Activated CD8-positive, alpha-beta memory T cell treated with anti-CD3 and anti-CD28 coated beads for 36 hours (primary cell): ENCODE data around the gene SH2B2. TPM values are rescaled to one million over a fixed set of nuclear protein-coding genes. Genes with fewer than 3 reads are reported as not detected.

Experiments
- CTCF ChIA-PET: fragments of 350-600 bp; sonication (Branson Sonifier 250); formaldehyde crosslinking; loops from one replicate; lab custom pipeline; 2021; ENCODE audit warnings: antibody characterized with exemption; lab: Charles Lee
- POLR2A ChIA-PET: fragments of 350-600 bp; sonication (Branson Sonifier 250); formaldehyde crosslinking; loops from one replicate; lab custom pipeline; 2021; ENCODE audit warnings: antibody characterized with exemption; lab: Charles Lee
- total RNA-seq, 2 experiments: library from RNA; stranded (reverse); gene quantifications; one replicate each; pipeline ENCODE4 v1.2.3, GENCODE V29; 2021

Gene SH2B2
- total RNA-seq, 2 experiments from 2014 or later = 2.2 to 2.5 TPM

DNA sequence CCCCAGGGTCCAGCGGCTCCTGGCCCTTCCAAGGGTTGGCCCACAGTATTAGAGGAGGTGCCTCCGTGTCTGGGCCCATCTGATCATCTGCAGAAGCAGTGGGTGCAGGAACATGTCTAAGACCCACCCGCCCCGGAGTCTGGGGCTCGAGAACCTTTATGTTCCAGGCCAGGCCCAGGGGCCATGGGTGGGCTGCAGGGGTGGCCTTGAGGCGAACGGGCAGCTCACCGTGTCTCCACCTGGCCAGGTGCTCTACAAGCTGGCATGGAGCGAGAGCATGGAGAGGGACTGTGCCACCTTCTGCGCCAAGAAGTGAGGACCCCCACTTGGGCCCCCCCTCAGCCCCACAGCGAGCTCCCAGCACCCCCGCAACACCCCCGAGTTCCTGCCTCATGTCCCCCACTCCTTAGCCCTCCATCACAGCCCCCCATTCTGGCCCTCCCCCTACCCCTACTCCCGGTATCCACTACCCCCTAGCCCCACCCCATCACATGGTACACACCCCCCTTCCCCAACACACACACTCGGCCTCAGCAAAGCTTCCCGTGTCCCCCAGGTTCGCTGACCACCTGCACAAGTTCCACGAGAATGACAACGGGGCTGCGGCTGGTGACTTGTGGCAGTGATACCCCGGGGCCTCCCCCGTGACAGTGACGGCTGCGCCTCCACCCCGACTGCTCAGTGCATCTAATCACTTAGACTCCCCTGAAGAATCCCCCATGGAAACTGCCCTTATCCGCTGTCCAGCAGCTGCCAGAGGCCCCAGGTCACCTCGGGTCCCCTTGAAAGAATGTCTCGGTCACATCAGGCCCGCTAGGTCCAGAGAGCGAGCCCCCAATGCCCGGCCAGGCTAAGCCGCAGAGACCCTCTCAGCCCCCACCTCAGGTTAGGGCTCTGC lies 4.0 kb upstream of the SH2B2 start:
- ChIA-PET CTCF (interaction anchor here (0.6 to 0.9 kb wide), 2 partner anchors 10 to 569 kb away, joined by 3 to 4 read pairs; no protein-coding TSS in a partner anchor), POLR2A (no interaction called here)

DNA sequence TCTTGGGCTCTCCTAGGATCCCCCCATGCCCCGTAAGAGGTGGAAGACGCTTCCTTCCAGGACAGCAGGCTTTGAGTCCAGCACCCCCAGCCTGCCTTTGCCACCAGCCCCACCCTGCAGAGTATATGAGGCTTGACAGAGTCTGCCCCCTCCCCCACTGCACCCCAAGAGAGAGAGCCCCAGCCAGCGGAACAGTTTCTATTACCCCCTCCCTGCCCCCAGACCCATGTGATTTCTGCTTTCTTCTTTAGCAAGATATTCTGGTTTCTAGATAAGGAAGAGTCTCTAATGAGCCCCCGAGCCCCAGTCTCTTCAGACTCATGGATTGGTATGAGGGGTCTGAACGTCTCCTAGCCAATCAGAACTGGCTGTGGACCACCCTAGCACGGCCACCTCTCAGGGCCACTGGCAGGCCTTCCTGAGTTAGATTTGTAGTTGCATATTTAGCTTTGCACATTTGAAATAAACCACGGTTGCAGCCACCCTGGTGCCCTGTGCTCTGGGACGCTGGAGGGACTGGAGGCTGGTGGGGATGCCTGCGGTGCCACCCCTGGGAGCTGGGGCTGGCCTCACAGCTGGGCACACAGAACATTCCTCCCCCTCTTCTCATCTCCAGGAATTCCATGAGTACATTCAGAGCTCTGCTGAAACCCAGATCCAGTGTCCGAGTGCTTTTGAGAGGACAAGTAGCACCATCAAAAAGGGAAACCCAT lies 3.0 kb upstream of the SH2B2 start:
- CTCF ChIA-PET = interaction anchor here (0.6 to 2.6 kb wide), 3 partner anchors 108 to 918 kb away, joined by 3 to 6 read pairs (median 4); no protein-coding TSS in a partner anchor
- POLR2A ChIA-PET = interaction anchor here (0.6 kb wide), 1 partner anchor 110 kb away, joined by 4 read pairs; no protein-coding TSS in a partner anchor

DNA sequence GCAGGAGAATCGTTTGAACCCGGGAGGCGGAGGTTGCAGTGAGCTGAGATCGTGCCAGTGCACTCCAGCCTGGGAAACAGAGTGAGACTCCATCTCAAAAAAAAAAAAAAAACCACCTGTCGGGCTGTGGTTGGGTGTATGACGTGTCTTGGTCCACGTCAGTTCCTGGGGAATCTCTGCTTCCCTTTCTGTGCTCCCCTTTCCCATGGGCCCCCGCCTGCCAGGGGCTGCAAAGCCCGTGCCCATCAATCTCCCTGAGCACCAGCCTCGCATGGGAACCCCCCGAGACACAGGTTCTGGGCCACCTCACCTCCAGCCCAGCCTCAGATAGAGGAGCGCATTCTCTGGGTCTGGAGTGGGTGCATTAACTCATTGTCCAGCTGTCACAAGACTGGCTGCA lies 2.3 kb upstream of the SH2B2 start:
- CTCF ChIA-PET = interaction anchor here (2.6 kb wide), 1 partner anchor 107 kb away, joined by 6 read pairs; no protein-coding TSS in a partner anchor
- POLR2A ChIA-PET = interaction anchor here (0.6 kb wide), 1 partner anchor 110 kb away, joined by 4 read pairs; no protein-coding TSS in a partner anchor

DNA sequence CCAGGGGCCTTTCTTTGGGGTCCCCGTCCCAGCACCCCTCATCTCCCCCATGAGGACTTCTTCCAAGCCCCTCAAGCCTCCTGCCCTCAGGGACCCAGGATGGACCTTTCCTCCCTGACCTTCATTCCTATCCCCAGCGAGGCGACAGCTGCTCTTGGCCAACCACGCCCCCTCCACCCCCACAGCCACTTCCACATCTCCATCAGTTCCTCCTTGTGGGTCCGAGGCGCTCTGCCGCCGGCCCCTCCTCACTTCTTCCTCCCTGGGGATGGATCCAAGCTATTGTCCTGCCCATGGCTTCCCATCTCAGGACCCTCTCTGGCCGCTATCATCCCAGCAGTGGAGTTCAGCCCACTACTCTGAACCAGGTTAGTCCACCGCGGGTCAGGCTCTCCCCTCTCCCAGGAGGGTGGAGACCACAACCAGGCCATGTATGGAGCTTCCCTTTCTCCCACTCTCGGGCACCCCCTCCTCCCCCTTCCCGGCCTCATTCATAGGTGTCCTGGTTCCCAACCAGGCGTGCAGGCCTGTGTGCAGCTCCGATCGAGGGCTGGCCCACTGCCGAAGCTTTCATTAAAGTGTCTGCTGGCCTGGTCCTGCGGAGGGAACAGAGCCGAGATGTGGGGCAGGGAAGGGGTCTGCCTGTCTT lies 1.7 kb upstream of the SH2B2 start:
- CTCF ChIA-PET = interaction anchor here (2.6 kb wide), 1 partner anchor 106 kb away, joined by 6 read pairs; no protein-coding TSS in a partner anchor
- POLR2A ChIA-PET = interaction anchor here (1.0 kb wide), 1 partner anchor 141 kb away, joined by 3 read pairs; no protein-coding TSS in a partner anchor

DNA sequence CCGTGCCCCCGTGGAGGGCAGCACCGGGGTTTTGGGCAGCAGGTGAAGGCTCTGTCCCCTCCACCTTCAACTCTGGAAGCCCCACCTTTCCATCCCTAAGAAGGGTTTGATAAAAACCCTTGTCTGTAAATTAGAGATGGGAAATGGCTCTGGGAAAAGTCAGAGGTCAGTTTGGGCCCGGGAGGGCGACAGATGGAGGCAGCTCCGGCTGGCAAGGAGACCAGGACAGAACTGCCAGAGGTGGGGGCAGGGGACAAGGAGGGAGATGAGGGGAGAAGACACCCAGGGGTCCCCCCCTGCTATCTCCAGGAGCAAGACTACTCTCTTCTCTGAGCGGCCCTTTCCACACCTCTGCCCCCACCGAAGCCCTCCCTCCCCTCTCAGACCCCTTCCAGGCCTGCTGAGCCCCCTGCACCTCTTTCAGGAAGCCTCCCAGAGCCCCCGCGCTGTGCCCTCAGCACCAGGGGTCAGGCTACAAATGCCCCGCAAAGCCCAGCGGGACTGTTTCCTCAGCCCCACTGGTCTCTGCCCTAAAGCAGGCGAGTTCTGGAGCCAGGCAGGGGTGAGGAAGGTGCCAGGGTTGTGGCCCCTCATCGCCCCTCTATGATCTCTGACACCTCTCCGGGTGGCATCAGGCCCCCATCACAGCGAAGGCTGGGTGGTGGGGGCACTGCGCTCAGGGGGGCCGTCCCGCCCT lies 980 bp upstream of the SH2B2 start:
- ChIA-PET CTCF (interaction anchor here (2.6 kb wide), 1 partner anchor 106 kb away, joined by 6 read pairs; no protein-coding TSS in a partner anchor), POLR2A (interaction anchor here (1.0 kb wide), 1 partner anchor 140 kb away, joined by 3 read pairs; no protein-coding TSS in a partner anchor)

DNA sequence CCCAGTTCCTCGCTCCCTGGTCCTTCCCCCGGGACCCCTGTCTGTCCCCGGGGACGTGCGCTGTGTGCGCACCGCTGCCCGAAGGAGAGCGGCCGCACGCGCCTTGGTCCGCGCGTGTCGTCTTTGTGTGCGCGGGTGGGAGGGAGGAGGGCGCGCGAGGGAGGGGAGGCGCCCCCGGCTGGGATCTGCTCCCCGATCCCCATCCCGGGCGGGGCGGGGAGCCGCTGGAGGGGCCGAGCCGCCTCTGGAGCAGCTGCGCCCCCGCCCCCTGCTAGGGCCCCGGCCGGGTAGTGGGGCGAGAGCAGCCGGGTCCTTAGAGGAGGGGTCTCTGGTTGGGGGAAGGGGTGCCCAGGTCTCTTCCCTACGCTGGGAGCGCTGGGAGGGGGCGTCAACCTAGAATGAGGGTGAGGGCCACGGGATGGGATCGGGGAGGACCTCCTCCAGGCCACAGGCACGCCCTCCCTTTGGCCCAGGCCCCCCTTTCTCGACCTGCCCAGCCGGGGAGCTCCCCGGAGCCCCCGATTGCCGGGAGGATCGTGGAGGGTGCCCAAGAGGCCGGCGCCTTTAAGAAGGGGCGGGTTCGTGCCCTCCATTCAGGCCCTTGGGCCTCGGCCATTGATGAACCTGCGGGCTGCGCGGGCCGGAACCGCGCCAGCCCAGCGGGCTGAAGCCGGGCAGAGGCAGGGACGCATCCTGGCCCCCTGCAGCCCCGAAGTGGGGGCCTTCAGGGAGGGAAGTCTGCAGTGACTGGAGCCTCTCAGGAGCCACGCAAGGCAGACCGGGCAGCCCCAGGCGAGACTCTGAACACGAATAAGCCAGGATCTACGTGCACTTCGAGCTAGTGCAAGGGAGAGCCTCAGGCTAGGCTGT lies 678 bp downstream of the SH2B2 start:
- POLR2A ChIA-PET = no interaction called here
- CTCF ChIA-PET = interaction anchor here (1.0 to 2.3 kb wide), 4 partner anchors 13 to 139 kb away, joined by 3 to 5 read pairs (median 4); partner anchors contain the start of gene PRKRIP1

DNA sequence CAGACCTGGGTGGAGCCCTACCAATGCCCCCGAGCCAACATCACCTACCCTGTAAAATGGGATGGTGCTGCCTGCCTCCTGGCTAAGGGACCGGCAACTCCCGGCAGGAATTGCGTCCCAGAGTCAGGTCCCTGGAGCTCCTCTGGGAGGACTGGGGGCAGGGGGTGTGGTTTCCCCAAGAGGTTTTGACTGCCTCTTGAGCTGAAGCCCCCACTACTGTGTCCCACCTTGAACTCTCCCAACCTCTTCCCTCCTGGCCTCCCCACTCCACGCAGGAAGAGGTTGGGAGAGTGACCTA lies 1.3 kb downstream of the SH2B2 start:
- POLR2A ChIA-PET = no interaction called here
- CTCF ChIA-PET = interaction anchor here (0.6 to 2.3 kb wide), 4 partner anchors 14 to 506 kb away, joined by 3 to 5 read pairs (median 4); partner anchors contain the start of gene PRKRIP1

DNA sequence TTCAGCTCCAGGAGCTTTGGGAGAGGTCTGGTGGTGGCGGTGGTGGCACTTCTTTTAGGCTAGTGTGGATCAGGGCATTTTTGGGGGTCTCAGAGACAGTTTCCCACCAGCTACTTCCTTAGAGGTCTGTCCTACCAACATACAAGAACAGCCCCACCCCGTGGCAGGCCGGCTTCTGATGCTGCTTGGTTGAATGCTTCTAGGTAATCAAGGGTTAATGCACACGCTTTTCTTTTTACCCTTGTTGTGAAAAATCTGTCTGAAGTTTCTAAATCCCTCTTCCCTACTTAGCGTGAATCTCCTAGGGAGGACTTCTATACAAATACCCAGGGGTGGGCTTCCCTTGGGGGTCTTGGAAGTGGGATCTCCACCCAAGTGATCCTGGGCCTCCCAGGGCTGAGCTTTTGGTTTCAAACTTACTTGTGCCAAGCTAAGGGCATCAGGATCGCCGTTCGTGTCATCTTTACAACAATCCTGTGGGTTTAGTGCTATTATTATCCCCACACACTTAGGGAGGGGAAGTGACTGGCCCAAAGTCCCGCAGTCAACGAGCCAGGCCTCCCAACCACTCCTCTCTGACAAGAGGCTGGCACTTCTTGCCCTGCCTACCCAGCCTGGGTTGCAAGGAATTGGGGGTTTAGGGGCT lies 1.7 kb downstream of the SH2B2 start:
- CTCF ChIA-PET = interaction anchor here (0.6 to 2.3 kb wide), 4 partner anchors 13 to 506 kb away, joined by 3 to 5 read pairs (median 3); no protein-coding TSS in a partner anchor

DNA sequence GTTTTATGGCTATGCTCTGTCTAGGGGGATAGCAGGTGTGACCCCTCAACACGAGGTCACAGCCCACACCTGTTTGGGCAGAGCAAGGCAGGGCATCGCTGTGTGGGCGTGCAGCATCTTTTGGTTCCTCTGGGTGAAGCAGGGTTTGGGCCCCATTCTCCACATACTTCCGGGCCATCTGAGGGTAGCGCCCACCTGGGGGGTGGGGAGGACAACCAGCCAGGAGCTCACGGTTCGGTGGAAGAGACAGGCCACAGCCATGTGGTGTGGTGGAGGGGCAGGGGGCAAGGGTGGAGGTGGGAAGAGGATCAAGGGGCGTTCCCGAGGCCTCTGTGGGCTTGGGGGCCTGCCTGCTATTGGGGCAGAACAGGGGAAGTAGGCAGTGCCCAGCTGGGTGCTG lies 2.4 kb downstream of the SH2B2 start:
- ChIA-PET POLR2A (no interaction called here), CTCF (interaction anchor here (0.7 to 2.3 kb wide), 4 partner anchors 9 to 611 kb away, joined by 3 to 5 read pairs (median 3); no protein-coding TSS in a partner anchor)

More for the DNA sequence above, 1.7 kb downstream of the SH2B2 start:
- POLR2A ChIA-PET = no interaction called here

DNA sequence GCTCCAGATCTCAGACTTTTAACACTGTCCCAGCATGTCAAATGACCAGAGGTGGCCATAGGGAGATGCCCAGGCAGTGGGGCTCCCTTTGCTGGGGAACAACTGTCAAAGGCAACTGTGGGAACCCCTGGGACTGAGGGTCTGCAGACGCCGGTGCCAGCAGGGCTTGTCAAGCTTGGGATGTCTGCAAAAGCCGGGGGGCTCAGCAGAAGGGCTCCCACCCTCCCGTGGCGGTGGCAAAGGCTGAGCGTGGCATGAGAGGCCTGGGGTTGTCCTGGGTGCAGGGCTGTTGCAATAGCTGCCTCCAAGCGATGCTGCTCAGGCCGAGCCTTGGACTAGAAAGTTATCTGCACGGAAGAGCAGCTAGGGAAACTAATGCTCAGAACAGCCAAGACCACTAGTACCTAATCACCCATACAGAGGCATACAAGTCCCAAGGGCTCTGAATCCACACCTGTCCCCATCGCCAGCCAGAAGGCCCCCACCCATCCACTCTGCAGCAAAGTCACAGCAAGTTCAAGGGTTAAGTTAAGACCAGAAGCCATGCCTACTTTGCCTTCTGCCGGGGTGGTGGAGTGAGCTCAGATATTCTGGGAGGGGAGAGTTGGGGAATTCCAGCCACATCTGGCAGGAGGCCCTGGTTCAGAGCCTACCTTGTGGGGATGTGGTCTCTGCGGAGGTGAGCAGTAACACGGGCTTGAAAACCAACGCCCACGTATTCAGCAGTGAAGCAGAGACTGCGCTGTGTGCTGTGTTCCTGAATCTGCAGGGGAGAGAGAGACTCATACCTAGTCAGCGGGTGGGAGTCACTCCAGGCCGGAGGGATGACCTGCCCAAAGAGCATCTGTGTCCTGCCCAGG lies 4.6 kb downstream of the SH2B2 start:
- ChIA-PET POLR2A (no interaction called here), CTCF (no interaction called here)

DNA sequence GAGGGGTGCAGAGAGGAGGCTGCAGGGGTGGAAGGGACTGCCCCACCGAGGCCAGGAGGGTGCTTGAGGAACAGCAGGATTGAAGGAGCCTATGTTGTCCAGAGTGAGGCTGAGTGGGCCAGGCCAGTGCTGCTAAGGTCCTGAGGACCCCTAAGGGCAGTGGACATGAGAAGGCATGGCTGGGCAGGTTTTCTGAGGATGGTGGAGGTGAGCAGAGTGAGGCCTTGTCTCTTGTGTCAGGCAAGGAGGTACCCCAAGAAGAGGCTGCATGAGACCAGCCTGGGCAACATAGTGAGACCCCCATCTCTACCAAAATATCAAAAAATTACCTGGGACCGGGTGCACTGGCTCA lies 5.2 kb downstream of the SH2B2 start:
- POLR2A ChIA-PET = no interaction called here

DNA sequence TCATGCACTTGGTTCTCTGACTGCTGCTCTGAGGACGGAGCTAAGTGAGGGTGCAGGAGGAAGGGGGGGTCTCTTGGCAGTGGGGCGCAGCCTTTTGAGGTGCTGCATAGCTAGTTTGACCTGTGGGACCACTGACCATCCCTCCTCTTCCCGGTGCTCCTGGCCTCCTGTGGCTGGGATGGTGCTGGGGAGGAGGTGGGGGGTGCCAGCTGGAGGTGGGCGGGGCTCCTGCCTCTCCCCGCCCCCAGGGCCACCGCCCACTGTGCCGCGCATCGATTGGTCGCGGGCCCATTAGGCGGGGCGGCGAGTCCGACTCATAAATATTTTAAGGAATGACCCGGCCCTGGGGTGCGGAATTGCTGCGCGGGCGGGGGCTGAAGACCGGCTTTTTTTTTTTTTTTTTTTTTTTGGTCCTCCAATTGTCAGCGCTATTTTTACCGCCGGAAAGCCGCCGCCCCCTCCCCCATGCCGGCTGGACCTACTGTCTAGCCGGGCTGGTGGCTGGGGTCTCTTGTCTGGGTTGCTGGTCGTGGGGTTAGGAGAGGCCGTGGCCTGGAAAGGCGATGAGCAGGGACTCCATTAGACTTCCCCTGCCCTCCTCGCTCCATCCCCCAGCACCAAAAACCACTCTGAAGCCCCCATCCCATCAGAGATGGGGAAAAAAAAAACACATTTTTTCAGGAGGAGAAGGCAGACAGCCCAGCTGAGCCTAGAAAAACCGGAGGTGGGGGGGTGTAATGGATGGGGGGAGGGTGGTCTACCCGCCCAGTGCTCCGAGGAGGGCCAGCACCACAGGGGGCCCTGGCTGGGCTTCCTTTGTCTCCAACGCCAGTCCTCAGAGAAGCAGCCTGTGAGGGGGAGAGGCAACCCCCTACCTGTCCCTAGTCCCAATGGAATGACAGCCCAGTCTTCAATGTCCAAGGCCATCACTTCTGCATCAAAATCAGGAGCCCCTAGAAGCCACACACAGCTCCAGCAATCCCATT lies 6.4 kb downstream of the SH2B2 start:
- CTCF ChIA-PET = interaction anchor here (0.6 to 1.0 kb wide), 2 partner anchors 11 to 14 kb away, joined by 4 read pairs; no protein-coding TSS in a partner anchor
- POLR2A ChIA-PET = interaction anchor here (0.7 kb wide), 1 partner anchor 15 kb away, joined by 8 read pairs; no protein-coding TSS in a partner anchor

More for the DNA sequence above, 5.2 kb downstream of the SH2B2 start:
- CTCF ChIA-PET = interaction anchor here (0.6 kb wide), 1 partner anchor 181 kb away, joined by 3 read pairs; no protein-coding TSS in a partner anchor

DNA sequence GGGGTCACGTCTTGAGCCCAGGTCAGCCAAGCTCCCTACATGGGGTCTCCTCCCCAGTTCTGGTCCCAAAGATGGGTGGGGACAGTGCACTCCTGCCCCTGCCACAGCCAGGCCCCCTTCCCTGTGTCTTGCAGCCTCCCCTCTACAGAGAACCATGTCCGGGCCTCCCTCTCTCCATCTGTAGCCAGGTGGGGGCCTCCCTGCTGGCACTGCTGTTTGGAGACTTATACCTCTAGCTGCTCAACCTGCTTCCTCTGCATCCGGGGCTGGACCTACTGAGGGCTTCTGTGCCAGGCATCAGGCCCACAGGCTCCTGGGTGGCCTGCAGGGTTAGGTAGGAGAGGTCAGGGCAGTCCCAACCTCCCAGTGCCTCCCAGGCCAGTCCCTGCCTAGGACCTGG lies 7.9 kb downstream of the SH2B2 start:
- ChIA-PET CTCF (no interaction called here), POLR2A (no interaction called here)

DNA sequence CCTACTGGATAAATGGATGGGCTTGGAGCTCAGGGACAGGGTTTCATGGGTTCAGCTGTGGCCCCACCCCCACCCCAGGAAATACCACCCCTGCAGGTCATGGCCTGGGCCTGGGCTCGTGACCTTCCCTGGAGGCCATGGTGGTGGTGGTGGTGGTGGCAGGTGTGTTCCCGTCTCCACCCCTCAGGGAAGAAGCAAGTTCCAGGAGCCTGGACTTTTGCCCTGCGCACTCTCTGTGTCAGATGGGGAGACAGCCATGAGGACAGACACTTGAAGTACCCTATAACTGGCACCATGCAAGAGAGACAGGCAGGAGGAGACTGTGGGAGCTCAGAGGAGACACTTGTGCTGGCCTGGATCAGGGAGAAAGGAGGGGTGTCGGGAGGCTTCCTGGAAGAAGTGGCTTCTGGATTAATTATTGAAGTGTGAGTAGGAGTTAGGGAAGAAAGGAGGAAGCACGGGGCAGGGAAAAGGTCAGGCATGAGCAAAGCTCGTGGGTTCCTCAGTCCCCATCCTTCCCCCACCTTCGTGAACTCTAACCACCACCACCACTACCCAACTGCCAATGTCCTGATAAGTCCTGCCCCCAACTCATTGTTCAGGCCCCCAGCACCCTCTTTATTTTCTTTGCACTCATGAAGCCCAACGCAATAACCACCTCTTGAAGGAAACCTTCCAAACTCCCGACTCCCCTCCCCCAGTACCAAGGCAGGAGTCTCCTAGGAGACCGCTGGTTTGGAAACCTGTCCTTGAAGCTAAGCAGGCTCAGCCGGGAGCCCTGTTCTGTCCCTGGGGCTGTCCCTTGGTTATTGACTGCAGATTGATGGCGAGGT lies 8.9 kb downstream of the SH2B2 start:
- ChIA-PET POLR2A (no interaction called here), CTCF (interaction anchor here (1.1 kb wide), 1 partner anchor 94 kb away, joined by 3 read pairs; no protein-coding TSS in a partner anchor)
